ENCODE results near the gene CDC42SE2.

Gene CDC42SE2

GRCh38 chr5:131318455-131318854 is 54.6 kb downstream of the CDC42SE2 start:
- no peak for TF ChIP-seq CTCF (IDR thresholded peaks at IDR 0.05)

GRCh38 chr5:131321066-131321465 is 57.2 kb downstream of the CDC42SE2 start:
- no peak for TF ChIP-seq CTCF (IDR thresholded peaks at IDR 0.05)

- TF ChIP-seq CTCF (IDR thresholded peaks at IDR 0.05): no peak
Measured at GRCh38 chr5:131322926-131323325, 59.1 kb downstream of the CDC42SE2 start.

GRCh38 chr5:131323378-131323777 is 59.5 kb downstream of the CDC42SE2 start:
- no peak for TF ChIP-seq CTCF (IDR thresholded peaks at IDR 0.05)

- no peak for TF ChIP-seq CTCF (IDR thresholded peaks at IDR 0.05)
Measured at GRCh38 chr5:131324303-131324702, 60.5 kb downstream of the CDC42SE2 start.

GRCh38 chr5:131328536-131329285 is 64.9 kb downstream of the CDC42SE2 start:
- no peak for TF ChIP-seq CTCF (IDR thresholded peaks at IDR 0.05)

GRCh38 chr5:131329286-131329560 is 65.4 kb downstream of the CDC42SE2 start:
- TF ChIP-seq CTCF (IDR thresholded peaks at IDR 0.05): no peak

GRCh38 chr5:131330031-131330430 is 66.2 kb downstream of the CDC42SE2 start:
- TF ChIP-seq CTCF (IDR thresholded peaks at IDR 0.05): no peak

Measured in LNCAP (cell line).